ENCODE data around the gene DGCR8.
"Not testable (repeated sequence)": the region's sequence is repeated elsewhere in the genome, so short reads cannot be mapped to it uniquely, and the experiment has no call there.

The DGCR8 gene

DNA sequence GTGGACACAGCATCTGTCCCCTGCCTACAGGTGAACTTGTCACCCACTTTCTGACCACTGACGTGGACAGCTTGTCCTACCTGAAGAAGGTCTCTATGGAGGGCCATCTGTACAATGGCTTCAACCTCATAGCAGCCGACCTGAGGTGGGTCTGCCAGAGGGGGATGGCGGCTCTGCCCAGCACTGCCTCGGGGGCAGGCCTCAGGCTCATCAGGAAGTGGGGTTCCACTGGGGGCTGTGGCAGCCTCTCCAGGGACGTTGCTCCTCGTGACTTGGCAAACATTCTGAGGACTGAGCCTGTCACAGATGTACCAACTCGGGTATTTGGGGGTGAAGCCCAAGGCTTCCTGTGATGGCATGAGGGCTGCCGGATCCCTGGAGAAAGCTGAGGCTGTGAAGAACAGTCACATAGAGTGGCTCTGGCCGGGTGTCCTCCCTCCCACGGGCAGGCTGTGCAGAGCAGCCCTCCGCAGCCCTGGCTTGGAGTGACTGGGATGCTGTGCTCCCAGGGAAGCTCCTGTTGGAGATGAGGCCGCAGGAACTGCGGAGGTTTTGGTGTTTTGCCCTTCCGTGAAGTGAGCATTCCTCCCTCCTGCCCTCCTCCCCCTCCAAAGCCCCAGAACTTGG lies 26.5 kb upstream of the DGCR8 start:
- no peak for DNase-seq

DNA sequence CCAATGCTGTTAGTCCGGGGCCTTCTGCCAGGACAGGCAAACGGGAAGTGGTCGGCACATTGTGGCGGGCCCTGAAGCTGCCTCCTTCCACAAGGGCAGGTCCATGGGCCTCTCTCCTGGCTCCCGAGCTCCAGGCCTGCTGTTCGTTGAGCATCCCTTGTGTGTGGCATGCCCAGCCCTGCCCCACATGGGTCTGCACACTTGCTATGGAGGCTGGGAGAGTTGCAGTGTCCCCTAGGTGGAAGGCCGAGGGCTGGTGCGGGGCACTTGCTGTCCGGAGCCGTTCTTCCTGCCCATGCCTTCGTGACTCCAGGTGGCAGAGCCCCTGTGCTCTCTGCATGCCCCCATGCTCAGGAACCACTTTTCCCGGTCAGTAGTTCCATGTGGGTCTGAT lies 26.0 kb upstream of the DGCR8 start:
- DNase-seq: no peak

DNA sequence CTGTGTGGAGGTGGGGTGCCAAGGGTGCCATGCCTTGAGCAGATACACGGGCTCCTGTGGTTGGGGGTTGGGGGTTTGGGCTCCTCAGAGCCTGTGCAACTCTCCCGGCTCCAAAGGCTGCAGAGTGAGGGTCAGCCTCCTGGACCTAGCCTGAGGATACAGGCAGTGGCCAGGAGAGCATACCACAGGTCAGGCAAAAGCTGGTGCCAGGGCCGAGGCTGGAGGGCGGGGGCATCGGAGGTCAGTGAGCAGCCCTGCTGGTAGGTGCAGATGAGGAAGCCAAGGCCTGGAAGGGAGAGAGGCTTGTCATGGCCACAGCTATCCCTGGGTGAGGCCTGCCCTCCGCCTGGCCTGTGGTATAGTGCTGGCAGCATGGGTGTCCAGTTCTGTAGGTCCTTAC lies 25.6 kb upstream of the DGCR8 start:
- DNase-seq: no peak

DNA sequence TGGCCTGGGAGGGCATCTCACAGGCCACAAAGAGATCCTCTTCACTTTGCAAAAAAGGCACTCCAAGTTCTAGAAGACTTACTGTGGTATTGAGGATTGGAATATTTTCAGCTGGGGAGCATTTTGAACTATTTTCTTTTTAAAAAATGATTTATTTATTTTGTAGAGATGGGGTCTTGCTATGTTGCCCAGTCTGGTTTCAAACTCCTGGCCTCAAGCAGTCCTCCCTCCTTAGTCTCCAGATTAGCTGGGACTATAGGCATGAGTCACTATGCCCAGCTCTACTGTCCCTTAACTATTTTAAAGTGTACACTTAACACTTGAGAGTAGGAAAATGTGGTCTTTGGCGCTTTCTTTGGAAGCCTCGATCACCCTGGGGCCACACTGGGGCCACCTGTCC lies 24.9 kb upstream of the DGCR8 start:
- no peak for DNase-seq

DNA sequence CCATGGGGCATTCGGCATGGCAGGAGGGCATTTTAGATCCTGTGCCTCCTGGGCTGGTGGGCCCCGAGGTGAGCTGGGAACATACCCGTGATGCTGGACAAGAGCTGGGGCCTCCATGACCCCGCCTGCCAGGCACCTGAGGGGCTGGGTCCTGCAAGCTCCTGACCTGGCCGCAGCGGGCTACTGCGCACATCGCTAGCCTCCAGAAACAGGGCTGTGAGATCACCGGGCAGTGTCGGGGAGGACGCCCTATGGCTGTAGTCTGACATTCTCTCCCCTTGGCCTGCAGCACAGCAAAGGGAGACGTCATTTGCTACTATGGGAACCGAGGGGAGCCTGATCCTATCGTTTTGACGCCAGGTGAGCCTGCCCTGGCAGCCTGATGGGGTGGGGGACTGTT lies 24.4 kb upstream of the DGCR8 start:
- DNase-seq: no peak

DNA sequence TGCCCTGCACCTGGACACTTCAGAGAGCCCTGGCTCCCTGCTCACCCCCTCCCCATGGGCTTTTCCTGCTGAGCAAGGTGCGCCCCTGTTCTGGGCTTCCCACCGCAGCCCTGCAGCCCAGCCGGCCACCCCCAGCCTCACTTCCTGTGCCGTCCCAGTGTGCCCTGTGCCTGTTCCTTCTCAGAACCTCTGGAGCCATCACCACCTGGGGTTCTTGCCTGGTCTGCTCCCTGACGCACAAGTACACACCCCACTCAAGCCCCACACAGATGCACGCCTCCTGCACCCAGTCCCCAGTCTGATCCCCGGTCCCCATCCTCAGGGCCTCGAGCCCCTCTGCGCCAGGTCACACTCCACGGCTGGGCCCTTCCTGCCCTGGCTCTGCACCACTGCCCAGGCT lies 23.9 kb upstream of the DGCR8 start:
- DNase-seq: no peak

DNA sequence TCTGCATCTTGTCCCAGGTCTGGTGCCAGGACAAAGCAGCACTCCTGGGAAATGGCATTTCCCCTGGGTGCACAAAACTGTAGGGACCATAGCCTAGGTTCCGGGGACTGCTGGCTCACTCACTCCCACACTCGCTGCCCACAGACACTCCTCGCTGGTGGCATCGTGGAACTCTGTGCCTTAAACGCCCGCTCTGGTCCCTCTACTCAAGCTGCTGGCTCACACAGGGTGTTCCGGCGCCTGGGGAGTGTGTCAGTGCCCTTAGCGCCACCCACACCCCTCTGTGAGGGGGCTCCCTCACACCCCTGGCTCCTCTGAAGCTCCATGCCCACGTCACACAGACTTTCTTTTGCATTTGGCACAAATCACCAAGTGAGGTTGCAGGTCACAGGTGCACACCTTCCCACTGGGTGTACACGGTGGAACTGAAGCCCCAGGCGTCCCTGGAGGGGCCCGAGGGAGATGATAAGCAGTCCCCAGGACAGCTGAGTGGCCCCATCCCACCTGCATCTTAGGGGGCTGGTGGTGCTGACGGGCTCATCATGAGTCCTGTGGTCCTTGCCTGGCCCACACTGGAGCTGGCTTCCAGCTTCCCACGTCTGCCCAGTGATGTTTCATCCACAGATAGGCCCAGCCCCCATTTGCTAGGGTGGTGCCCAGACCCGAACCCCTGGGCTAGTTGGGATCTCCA lies 23.2 kb upstream of the DGCR8 start:
- DNase-seq: no peak

DNA sequence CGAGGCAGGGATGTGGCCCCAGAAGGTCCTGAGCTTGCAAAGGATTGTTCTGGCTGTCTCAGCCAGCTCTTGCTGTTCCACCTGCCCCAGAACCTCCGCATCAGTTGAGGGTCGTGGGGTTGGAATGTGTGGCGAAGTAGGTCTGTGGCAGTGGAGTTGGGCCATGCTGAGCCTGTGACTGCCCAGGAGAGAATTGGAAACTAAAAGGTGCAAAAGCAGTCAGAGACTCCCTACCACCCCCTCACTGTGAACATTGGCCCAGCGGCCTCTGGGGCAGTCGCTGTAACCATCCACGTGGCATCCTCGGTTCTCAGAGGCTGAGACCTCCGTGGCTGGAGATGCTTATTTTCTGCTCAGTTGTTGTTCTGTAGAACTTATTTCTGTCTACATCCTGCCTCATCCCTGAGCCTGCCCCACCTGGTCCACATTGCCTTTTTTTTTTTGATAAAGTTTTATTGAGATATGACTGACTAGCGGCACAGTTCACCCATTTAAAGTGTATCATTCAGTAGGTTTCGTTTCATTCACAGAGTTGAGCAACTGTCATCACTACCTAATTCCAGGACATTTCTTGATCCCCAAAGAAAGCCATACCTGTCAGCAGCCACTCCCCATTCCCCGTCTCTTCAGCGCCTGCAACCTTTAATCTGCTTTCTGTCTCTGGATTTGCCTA lies 22.3 kb upstream of the DGCR8 start:
- no peak for DNase-seq

DNA sequence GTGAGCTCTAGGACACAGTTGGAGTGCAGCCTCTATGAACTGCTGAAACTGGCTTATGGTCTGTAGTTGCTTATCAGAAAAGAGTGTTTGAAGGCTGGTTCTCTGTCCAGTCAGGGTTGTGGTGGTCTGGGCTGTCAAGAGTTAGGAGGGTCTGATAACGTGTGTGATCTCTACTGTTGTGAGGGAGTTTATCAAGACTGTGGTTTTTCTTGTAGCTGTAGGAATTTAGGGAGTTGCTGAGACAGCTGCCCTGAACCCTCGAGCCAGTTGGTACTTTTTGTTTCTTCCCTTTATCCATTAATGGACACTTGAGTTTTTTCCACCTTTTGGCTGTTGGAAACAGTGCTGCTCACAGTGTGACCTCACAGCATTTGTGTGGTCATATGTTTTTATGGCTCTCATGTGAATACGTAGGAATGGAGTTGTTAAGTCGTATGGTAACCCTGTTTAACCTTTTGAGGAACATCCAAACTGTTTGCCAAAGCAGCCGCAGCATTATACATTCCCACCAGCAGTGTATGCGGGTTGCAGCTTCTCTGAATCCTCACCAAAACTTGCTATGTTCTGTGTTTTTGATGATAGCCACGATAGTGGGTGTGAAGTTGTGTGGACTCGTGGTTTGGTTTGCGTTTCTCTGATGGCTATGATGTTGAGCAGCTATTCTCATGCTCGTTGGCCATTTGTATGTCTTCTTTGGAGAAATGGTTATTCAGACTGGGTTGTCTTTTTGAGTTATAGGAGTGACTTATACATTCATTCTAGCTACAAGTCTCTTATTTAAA lies 20.9 kb upstream of the DGCR8 start:
- no peak for DNase-seq

DNA sequence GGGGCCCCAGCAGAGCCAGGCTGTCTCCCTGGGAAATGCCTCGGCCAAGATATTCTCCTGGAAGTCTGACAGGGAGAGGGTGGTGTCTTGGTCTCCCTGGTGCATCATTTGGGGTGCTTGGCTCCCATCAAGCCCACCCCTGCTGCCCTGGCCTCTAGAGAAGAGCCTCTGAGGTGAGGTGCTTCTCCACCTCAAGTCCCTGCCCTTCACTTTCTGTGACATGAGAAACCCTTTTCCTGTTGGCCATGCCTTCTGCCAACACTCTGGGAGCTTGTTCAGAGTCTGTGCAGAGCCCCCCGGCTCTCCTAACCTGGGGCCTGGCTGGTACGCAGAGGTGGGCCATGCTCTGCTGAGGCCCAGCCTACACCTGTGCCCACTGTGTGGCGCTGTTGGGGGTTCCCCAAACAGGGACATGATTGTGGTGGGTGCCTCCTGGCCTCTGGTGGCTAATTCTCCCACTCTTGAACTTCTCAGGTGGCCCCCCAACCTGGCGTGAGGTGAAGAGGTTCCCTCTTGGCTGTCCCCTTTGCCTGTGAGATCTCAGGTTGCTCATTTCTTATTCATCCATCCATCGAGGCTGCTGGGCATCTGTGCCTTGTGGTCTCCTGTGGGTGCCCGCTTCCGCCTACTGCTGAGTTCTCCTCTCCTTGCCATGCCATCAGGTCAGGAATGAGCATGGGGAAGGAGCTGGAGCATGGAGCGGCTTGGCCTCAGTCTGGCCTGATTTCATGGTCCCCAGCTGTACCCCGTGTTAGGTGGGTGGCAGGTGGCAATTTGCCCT lies 19.2 kb upstream of the DGCR8 start:
- DNase-seq: no peak

DNA sequence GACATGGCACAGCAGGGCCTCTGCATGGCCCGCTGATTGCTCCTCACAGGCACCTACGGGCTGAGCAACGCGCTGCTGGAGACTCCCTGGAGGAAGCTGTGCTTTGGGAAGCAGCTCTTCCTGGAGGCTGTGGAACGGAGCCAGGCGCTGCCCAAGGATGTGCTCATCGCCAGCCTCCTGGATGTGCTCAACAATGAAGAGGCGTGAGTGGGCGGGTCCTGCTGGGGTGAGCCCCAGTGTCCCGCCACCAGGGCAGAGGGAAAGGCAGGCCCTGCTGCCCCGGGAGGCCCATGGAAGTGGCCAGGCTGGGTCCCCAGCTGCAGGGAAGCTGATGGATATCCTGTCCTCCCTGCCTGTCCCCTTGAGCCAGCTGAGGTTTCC lies 18.6 kb upstream of the DGCR8 start:
- DNase-seq: no peak

DNA sequence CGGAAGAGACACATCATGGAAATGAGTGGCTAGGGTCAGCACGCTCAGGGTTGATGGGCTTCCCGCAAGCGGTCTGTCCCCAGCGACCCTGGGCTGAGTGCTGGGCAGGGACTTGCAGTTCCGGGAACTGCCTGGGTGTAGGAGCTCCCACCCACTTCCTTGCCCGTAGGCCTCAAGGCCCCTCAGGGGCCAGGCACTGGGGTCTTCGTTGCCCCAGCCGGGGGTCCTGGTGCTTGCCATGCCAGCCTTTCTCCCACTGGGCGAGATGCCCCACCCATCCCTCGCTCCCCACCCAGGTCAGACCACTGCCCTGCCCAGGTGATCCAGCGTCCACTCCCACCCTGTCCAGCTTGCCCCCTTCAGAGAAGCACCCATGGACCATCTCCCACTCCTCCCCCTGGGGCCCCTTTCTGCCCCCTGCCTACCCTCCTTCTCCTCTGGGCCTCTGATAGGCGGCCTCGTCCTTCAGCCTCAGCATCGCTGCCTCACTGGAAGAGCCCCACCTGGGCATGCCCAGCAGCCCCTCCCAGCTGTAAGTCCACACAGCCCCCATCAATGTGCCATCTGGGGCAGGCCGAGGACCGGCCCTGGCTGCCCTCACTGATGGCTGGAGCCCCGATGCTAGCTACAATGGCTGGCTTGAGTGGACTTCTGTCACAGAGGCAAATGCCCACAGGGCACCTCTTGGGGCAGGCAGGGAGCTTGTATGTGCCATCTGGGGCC lies 17.8 kb upstream of the DGCR8 start:
- DNase-seq: no peak

DNA sequence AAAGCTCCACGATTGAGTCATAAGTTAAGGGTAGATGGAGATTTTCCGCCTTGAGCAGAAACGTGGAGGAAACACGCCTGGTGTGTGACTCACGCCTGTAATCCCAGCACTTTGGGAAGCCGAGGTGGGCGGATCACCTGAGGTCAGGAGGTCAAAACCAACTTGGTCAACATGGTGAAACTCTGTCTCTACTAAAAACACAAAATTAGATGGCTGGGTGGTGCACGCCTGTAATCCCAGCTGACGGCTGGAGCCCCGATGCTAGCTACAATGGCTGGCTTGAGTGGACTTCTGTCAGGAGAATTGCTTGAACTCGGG lies 17.3 kb upstream of the DGCR8 start:
- DNase-seq: no peak

DNA sequence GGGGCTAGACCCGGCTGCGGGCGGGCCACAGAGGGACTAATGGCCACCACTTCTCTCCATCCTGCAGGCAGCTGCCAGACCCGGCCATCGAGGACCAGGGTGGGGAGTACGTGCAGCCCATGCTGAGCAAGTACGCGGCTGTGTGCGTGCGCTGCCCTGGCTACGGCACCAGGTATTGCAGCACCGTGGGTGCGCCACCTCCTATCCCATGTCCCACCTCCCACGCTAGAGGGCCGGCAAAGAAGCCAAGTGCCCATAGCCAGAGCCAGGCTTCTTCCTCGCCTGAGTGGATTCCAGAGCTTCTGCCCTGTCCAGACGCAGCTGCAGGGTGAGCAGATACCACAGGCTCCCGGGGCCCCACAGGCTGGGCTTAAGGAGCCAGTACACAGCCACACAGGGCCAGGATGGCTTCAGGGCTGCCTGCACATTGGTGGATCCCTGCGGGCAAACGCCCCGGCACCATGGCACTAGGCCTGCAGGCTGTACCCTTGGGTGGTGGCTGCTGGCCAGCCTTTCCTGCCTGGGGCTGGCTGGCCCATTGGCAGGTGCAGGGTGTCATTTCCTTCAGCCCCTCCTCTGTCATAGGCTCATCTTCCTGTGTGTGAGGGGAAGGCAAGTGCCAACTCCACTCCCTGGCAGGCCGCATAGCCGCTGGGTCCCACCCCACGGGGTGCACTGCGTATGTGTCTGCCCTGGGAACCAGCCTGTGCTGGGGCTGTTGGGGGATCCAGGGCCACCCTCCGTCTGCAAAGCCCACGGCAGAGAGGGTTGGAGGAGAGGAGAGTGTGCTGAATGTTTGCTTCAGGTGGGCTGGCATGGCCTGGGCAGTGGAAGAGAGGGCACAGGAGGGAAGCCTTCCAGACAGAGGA lies 16.5 kb upstream of the DGCR8 start:
- no peak for DNase-seq

DNA sequence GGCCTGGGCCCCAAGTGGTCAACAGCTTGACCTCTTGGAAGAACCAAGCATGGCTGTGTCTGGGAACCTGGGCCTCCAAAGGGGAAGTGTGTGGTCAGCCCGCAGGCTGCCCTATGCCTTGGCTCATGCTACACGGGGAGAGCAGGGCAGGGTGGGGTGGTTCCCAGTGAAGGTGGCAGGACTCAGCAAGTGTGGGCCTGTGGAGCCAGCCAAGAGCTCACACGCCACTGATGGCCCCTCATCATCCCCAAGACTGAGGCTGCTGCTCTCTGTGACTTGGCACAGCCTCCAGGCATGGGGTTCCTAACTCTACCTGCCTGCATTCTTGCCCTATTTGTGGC lies 15.9 kb upstream of the DGCR8 start:
- DNase-seq: no peak

DNA sequence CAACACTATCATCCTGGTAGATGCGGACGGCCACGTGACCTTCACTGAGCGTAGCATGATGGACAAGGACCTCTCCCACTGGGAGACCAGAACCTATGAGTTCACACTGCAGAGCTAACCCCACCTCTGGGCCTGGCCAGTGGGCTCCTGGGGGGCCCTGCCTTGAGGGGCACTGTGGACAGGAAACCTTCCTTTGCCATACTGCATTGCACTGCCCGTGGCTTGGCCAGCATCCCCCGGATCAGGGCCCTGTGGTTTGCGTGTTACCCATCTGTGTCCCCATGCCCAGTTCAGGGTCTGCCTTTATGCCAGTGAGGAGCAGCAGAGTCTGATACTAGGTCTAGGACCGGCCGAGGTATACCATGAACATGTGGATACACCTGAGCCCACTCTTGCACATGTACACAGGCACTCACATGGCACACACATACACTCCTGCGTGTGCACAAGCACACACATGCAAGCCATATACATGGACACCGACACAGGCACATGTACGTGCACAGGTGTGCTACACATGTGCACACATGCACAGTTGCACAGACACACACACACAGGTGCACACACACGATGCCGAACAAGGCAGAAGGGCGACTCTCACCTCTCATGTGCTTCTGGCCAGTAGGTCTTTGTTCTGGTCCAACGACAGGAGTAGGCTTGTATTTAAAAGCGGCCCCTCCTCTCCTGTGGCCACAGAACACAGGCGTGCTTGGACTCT lies 15.3 kb upstream of the DGCR8 start:
- DNase-seq: no peak

DNA sequence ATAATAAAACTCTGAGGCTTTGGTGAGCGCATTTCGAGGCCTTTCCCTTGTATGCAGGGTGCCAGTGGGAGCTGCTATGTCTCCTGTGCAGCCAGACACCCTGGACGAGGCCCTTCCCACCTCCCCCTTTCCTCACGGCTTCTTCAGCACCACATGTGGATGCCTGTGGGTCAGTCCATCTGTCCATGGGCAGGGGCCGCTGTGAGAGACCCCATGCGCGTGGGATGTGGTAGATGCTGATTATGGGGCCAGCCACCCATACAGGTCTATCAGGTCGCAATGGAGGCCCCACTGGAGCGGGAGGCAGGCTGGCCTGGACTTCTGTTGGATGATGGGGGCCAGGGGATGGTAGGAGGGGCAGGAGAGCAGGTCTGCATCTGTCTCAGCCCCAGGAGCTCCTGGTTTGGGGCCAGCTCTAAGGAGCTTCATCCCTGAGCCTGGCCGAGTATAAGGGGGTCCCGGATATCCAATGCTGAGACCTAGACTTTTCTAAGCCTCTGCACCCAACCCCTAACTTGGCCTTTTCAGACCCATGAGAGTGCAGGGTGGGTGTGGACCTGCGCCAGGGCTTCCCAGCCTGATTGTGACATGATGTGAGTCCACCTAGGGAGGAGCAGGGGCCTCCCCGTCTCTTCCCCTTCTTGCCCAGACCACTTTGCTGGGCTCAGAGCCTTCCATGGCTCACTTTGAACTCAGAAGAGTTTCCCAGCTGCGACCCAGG lies 14.0 kb upstream of the DGCR8 start:
- no peak for DNase-seq

DNA sequence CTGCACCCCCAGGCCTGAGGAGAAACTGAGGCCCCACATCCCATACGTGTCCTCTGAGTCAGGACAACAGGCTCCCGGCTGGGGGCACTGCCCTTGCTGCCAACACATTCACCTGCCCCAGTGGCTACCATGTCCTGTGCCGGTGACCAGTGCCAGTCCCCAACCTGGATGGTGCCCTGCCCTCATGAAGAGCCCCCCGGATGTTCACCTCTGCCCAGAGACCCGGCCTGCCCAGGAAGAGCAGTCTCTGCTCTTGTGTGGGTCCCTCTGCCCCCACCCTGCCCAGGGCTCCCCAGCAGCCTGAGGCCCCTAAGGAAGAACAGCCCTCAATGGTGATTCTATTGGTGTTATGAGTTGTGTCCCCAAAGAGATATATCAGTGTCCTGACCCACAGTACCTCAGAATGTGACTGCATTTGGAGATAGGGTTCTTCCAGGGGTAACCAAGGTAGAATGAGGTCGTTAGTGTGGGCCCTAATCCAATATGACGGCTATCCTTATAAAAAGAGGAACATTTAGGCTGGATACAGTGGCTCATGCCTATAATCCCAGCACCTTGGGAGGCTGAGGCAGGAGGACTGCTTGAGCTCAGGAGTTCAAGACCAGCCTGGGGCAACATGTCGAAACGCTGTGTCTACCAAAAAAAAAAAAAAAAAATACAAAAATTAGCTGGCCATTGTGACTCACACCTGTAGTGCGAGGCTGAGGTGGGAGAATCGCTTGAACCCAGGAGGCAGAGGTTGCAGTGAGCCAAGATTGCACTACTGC lies 13.2 kb upstream of the DGCR8 start:
- no peak for DNase-seq

DNA sequence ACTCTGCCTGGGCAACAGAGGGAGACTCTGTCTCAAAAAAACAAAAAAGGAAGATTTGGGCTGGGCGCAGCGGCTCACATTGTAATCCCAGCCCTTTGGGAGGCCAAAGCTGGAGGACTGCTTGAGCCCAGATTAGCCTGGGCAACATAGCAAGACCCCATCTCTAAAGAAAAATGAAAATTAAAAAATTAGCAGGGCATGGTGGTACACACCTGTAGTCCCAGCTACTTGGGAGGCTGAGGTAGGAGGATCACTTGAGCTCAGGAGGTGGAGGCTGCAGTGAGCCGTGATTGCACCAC lies 12.7 kb upstream of the DGCR8 start:
- DNase-seq: not testable (repeated sequence)

DNA sequence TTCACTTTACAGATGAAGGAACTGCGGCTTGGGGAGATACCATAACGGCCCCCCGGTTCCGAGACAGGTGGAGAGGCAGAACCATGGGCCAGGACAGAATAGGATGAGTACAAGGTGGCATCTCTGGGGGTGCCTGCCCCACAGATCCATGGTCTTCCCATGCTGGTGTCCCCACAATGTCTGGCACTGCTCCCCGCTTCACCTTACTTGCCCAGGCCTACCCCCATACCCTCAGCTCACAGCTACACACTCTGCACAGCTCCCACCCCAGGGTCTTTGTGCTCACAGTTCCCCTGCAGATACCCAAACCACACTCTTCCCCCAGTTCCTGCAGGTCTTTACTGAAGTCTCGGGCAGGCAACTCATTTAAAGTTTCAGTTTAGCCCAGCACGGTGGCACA lies 11.4 kb upstream of the DGCR8 start:
- DNase-seq: no peak
